GM23338 (cell line): ENCODE measurements around the gene PDLIM5. TPM values are rescaled to one million over a fixed set of nuclear protein-coding genes. Genes with fewer than 3 reads are reported as not detected.

Experiments used
- ATAC-seq: fragments of 200-7000 bp; cut with Tn5 transposase; 3 replicates; pipeline ENCODE4 v1.9.1; 2020
- DNase-seq: peaks from one replicate; pipeline ENCODE4 v3.0.0-alpha.2; 2015; ENCODE audit warnings: low spot score
- H2AFZ ChIP-seq: fragments of 200-600 bp; sonication (generic); 2 replicates; pipeline ENCODE4 v1.8.0; 2016; ENCODE audit warnings: antibody characterized with exemption, mild to moderate bottlenecking, moderate library complexity
- H3F3A ChIP-seq: fragments of 200-600 bp; sonication (generic); replicated peaks from 2 replicates; pipeline ENCODE4 v1.8.0; 2017; ENCODE audit warnings: antibody characterized with exemption, mixed run types, low read depth
- H3K27ac ChIP-seq: fragments of 200-600 bp; sonication (generic); 2 replicates; pipeline ENCODE4 v1.6.1; 2016; ENCODE audit warnings: low read depth
- H3K27me3 ChIP-seq: fragments of 200-600 bp; sonication (generic); 2 replicates; pipeline ENCODE4 v1.8.0; 2016; ENCODE audit warnings: mild to moderate bottlenecking, mixed run types, moderate library complexity; ENCODE audit not compliant: insufficient read depth
- H3K36me3 ChIP-seq: fragments of 200-600 bp; sonication (generic); 2 replicates; pipeline ENCODE4 v1.8.0; 2016; ENCODE audit warnings: mild to moderate bottlenecking; ENCODE audit not compliant: insufficient read depth
- H3K4me1 ChIP-seq: fragments of 200-600 bp; sonication (generic); 2 replicates; pipeline ENCODE4 v1.8.0; 2016; ENCODE audit warnings: mild to moderate bottlenecking, moderate library complexity; ENCODE audit not compliant: insufficient read depth
- H3K4me2 ChIP-seq: fragments of 200-600 bp; sonication (generic); 2 replicates; pipeline ENCODE4 v1.7.1; 2017; ENCODE audit warnings: mixed run types
- H3K4me3 ChIP-seq: fragments of 200-600 bp; sonication (generic); 2 replicates; pipeline ENCODE4 v1.6.1; 2016; ENCODE audit warnings: mixed run types
- H3K79me2 ChIP-seq: fragments of 200-600 bp; sonication (generic); replicated peaks from 2 replicates; pipeline ENCODE4 v1.8.0; 2017; ENCODE audit warnings: mild to moderate bottlenecking; ENCODE audit not compliant: insufficient read depth
- H3K9me2 ChIP-seq: fragments of 200-600 bp; sonication (generic); 2 replicates; pipeline ENCODE4 v1.8.0; 2017; ENCODE audit not compliant: insufficient read depth
- H4K20me1 ChIP-seq: fragments of 200-600 bp; sonication (generic); replicated peaks from 2 replicates; pipeline ENCODE4 v1.8.0; 2017; ENCODE audit warnings: mild to moderate bottlenecking; ENCODE audit not compliant: insufficient read depth
- H3K27ac Mint-ChIP-seq: 2 replicates; pipeline ENCODE4 v1.8.0; 2020; ENCODE audit warnings: inconsistent platforms, mild to moderate bottlenecking, moderate library complexity, mixed read lengths
- H3K27me3 Mint-ChIP-seq: 3 replicates; pipeline ENCODE4 v1.8.0; 2022; ENCODE audit warnings: low read depth, mild to moderate bottlenecking, moderate library complexity, mixed read lengths, inconsistent platforms; ENCODE audit not compliant: insufficient read depth, poor library complexity
- H3K36me3 Mint-ChIP-seq: 3 replicates; pipeline ENCODE4 v1.8.0; 2021; ENCODE audit warnings: low read depth, mild to moderate bottlenecking, inconsistent platforms, moderate library complexity, mixed read lengths
- H3K4me1 Mint-ChIP-seq: 3 replicates; pipeline ENCODE4 v1.8.0; 2020; ENCODE audit warnings: mild to moderate bottlenecking, inconsistent platforms, mixed read lengths
- H3K4me3 Mint-ChIP-seq: 3 replicates; pipeline ENCODE4 v1.8.0; 2021; ENCODE audit warnings: moderate library complexity, mild to moderate bottlenecking, inconsistent platforms, mixed read lengths
- H3K9me3 Mint-ChIP-seq: 3 replicates; pipeline ENCODE4 v1.8.0; 2020; ENCODE audit warnings: moderate library complexity, mild to moderate bottlenecking, inconsistent platforms, mixed read lengths
- CREB1 ChIP-seq: fragments of 250-450 bp; sonication (Bioruptor Pico); IDR thresholded peaks from 2 replicates; pipeline ENCODE4 v1.5.0; 2020; ENCODE audit warnings: low read depth, mild to moderate bottlenecking, moderate library complexity
- EZH2phosphoT487 ChIP-seq: fragments of 200-600 bp; sonication (generic); IDR thresholded peaks from one replicate; pipeline ENCODE4 v1.8.1; 2018; ENCODE audit warnings: antibody characterized with exemption; ENCODE audit not compliant: unreplicated experiment
- JUNB ChIP-seq: IDR thresholded peaks from one replicate; pipeline ENCODE4 v1.6.1; 2016; ENCODE audit warnings: antibody characterized with exemption; ENCODE audit not compliant: unreplicated experiment
- POLR2AphosphoS5 ChIP-seq: IDR thresholded peaks from 2 replicates; pipeline ENCODE4 v1.6.1; 2016; ENCODE audit warnings: antibody characterized with exemption, low read depth
- ZNF114 ChIP-seq: fragments of 250-450 bp; sonication (Bioruptor Pico); IDR thresholded peaks from 2 replicates; pipeline ENCODE4 v1.5.0; 2020; ENCODE audit warnings: mild to moderate bottlenecking, moderate library complexity
- polyA plus RNA-seq: library from polyadenylated mRNA; unstranded; fragments of >200 nt; fragmentation: Nextera tagmentation; extraction: Ambion mirVana; gene quantifications from 2 replicates; pipeline ENCODE4 v1.2.1, GENCODE V29; 2016
- total RNA-seq: library from RNA; depleted of rRNA; stranded (reverse); fragments of >200 nt; shearing (Covaris generic); gene quantifications from 2 replicates; pipeline ENCODE4 v1.2.3, GENCODE V29; 2014; rRNA removed
- TF ChIP-seq, protein P1 (sequence below), 2 experiments: fragments of 200-600 bp in 1 of 2; sonication (generic) in 1 of 2; conservative IDR thresholded peaks; 2 replicates each; pipeline versions ENCODE4 v1.5.1 to v1.6.1; 2016 to 2017; ENCODE audit warnings: antibody characterized with exemption in 2 of 2, low read depth in 2 of 2, mild to moderate bottlenecking in 2 of 2, moderate library complexity in 1 of 2
- TF ChIP-seq, protein P2 (sequence below): IDR thresholded peaks from 2 replicates; pipeline ENCODE4 v1.6.1; 2016; ENCODE audit warnings: antibody characterized with exemption

Gene PDLIM5
- total and polyA plus RNA-seq, 2 experiments from 2014 or later: 45.2 to 53.0 TPM

DNA sequence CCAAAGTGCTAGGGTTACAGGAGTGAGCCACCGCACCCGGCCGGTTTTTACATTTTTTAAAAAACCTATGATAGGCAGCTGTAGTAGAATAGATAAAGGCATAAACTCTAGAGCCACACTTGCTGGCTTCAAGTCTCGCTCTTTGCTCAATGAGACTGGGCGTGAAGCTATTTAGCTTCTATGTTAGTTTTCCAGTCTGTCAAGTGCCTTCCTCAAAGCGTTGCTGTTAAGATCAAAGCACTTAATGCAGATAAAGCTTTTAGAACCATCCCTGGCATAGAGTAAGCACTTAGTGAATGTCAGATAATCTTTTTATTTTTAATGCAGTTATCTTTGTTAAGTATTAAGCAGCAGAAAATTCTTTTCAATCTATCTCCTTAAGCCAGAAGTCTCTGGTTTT, 264.0 kb downstream of the PDLIM5 start:
- Histone ChIP-seq H3K9me2 (no peaks in the 10 kb centered on the region), H3K36me3 (no peaks in the 10 kb centered on the region), H4K20me1 (no peaks in the 10 kb centered on the region), H3K4me1 (no peaks in the 10 kb centered on the region), H3K4me2 (no peak overlapping the region), H3K4me3 (no peak overlapping the region), H3F3A (no peaks in the 10 kb centered on the region), H3K27ac (no peak overlapping the region), H2AFZ (no peak overlapping the region), H3K79me2 (no peaks in the 10 kb centered on the region), H3K27me3 (no peaks in the 10 kb centered on the region)
- no peak for ATAC-seq
- Mint-ChIP-seq H3K36me3 (no peaks in the 10 kb centered on the region), H3K27ac (no peak overlapping the region), H3K4me3 (no peak overlapping the region), H3K4me1 (no peaks in the 10 kb centered on the region), H3K27me3 (no peaks in the 10 kb centered on the region), H3K9me3 (no peaks in the 10 kb centered on the region)
- TF ChIP-seq JUNB: no peak
- TF ChIP-seq EZH2phosphoT487: no peak
- TF ChIP-seq ZNF114 (CRISPR knock-in tag): no peak
- no peak for TF ChIP-seq POLR2AphosphoS5
- TF ChIP-seq, protein P1, sequence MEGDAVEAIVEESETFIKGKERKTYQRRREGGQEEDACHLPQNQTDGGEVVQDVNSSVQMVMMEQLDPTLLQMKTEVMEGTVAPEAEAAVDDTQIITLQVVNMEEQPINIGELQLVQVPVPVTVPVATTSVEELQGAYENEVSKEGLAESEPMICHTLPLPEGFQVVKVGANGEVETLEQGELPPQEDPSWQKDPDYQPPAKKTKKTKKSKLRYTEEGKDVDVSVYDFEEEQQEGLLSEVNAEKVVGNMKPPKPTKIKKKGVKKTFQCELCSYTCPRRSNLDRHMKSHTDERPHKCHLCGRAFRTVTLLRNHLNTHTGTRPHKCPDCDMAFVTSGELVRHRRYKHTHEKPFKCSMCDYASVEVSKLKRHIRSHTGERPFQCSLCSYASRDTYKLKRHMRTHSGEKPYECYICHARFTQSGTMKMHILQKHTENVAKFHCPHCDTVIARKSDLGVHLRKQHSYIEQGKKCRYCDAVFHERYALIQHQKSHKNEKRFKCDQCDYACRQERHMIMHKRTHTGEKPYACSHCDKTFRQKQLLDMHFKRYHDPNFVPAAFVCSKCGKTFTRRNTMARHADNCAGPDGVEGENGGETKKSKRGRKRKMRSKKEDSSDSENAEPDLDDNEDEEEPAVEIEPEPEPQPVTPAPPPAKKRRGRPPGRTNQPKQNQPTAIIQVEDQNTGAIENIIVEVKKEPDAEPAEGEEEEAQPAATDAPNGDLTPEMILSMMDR (conservative IDR thresholded peaks at IDR 0.05; ENCODE audit: low read depth in 2 of 2): no peak
- TF ChIP-seq CREB1: no peak
- TF ChIP-seq, protein P2, sequence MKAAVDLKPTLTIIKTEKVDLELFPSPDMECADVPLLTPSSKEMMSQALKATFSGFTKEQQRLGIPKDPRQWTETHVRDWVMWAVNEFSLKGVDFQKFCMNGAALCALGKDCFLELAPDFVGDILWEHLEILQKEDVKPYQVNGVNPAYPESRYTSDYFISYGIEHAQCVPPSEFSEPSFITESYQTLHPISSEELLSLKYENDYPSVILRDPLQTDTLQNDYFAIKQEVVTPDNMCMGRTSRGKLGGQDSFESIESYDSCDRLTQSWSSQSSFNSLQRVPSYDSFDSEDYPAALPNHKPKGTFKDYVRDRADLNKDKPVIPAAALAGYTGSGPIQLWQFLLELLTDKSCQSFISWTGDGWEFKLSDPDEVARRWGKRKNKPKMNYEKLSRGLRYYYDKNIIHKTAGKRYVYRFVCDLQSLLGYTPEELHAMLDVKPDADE: no peak
- no peak for DNase-seq

Other genes starting within 250 kb of the PDLIM5 start
- 58.4 and 86.2 TPM in 2 replicates for gene SMARCAD1, start 244.1 kb upstream of the PDLIM5 start, total RNA-seq
- 20.3 and 23.8 TPM in 2 replicates for gene SMARCAD1, start 244.1 kb upstream of the PDLIM5 start, polyA plus RNA-seq
- gene HPGDS, start 109.1 kb upstream of the PDLIM5 start, total RNA-seq: not detected in 2 replicates
- not detected in 2 replicates for gene HPGDS, start 109.1 kb upstream of the PDLIM5 start, polyA plus RNA-seq